ENCODE measurements around the gene CDKN1A.

- TF ChIP-seq, protein P1, sequence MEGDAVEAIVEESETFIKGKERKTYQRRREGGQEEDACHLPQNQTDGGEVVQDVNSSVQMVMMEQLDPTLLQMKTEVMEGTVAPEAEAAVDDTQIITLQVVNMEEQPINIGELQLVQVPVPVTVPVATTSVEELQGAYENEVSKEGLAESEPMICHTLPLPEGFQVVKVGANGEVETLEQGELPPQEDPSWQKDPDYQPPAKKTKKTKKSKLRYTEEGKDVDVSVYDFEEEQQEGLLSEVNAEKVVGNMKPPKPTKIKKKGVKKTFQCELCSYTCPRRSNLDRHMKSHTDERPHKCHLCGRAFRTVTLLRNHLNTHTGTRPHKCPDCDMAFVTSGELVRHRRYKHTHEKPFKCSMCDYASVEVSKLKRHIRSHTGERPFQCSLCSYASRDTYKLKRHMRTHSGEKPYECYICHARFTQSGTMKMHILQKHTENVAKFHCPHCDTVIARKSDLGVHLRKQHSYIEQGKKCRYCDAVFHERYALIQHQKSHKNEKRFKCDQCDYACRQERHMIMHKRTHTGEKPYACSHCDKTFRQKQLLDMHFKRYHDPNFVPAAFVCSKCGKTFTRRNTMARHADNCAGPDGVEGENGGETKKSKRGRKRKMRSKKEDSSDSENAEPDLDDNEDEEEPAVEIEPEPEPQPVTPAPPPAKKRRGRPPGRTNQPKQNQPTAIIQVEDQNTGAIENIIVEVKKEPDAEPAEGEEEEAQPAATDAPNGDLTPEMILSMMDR (IDR thresholded peaks at IDR 0.05 in 2 of 3, conservative IDR thresholded peaks at IDR 0.05 in 1 of 3; ENCODE audit: insufficient read depth in 2 of 3, low read depth in 1 of 3, low read length in 3 of 3): peak in 2 of 3 experiments; percentile 9 to 23; a peak in 2 of 6 replicates
- TF ChIP-seq MTA3 (IDR thresholded peaks at IDR 0.05; ENCODE audit: borderline replicate concordance): no peak
- TF ChIP-seq FIP1L1 (IDR thresholded peaks at IDR 0.05; ENCODE audit: low read depth, low read length, poor library complexity, severe bottlenecking): no peak
- TF ChIP-seq, protein P2, sequence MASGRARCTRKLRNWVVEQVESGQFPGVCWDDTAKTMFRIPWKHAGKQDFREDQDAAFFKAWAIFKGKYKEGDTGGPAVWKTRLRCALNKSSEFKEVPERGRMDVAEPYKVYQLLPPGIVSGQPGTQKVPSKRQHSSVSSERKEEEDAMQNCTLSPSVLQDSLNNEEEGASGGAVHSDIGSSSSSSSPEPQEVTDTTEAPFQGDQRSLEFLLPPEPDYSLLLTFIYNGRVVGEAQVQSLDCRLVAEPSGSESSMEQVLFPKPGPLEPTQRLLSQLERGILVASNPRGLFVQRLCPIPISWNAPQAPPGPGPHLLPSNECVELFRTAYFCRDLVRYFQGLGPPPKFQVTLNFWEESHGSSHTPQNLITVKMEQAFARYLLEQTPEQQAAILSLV (tag; IDR thresholded peaks at IDR 0.05): no peak
- no peak for TF ChIP-seq YY1 (IDR thresholded peaks at IDR 0.05; ENCODE audit: borderline replicate concordance in 1 of 3, control insufficient read depth in 1 of 3, extremely low read depth in 1 of 3, insufficient read depth in 3 of 3, insufficient read length in 1 of 3, insufficient replicate concordance in 2 of 3, low read depth in 1 of 3, low read length in 2 of 3)
Measured at GRCh38 chr6:36731622-36732310, 53.3 kb downstream of the CDKN1A start.

All from K562 (cell line).